Sigmoid colon (tissue), 7 donors: ENCODE results near the gene SLC30A2. TPM values are rescaled to one million over a fixed set of nuclear protein-coding genes. Genes with fewer than 3 reads are reported as not detected.

ENCODE experiments used
- DNase-seq: peaks from one replicate; pipeline ENCODE4 v3.0.0-alpha.2; 2019
- H3K27ac ChIP-seq, 4 donors: fragments of 200-600 bp; sonication (generic); one replicate each; pipeline ENCODE4 v1.5.1; 2016 to 2019; ENCODE audit warnings: mild to moderate bottlenecking in 1 of 4
- H3K27me3 ChIP-seq, 3 donors: fragments of 200-600 bp; sonication (generic); one replicate each; pipeline ENCODE4 v1.5.1; 2019; ENCODE audit warnings: mild to moderate bottlenecking in 1 of 3
- H3K36me3 ChIP-seq, 4 donors: fragments of 200-600 bp; sonication (generic); one replicate each; pipeline ENCODE4 v1.5.1; 2016 to 2019
- H3K4me1 ChIP-seq, 4 donors: fragments of 200-600 bp; sonication (generic); one replicate each; pipeline ENCODE4 v1.5.1; 2017 to 2019
- H3K4me3 ChIP-seq, 4 donors: fragments of 200-600 bp; sonication (generic); one replicate each; pipeline ENCODE4 v1.5.1; 2017 to 2019; ENCODE audit warnings: mild to moderate bottlenecking in 2 of 4, moderate library complexity in 1 of 4
- H3K9me3 ChIP-seq, 4 donors: fragments of 200-600 bp in 3 of 4; sonication (generic) in 3 of 4; one replicate each; pipeline versions ENCODE4 v1.5.1 to v1.6.1; 2013 to 2019
- EP300 ChIP-seq, 4 donors: sonication (generic); formaldehyde crosslinking; IDR thresholded peaks; one replicate each; pipeline ENCODE4 v1.6.1; 2017; ENCODE audit warnings: antibody characterized with exemption in 4 of 4
- POLR2A ChIP-seq, 2 donors: fragments of 450-650 bp; IDR thresholded peaks; one replicate each; pipeline ENCODE4 v1.6.1; 2016; ENCODE audit warnings: antibody characterized with exemption in 2 of 2, mild to moderate bottlenecking in 2 of 2, moderate library complexity in 2 of 2
- POLR2AphosphoS5 ChIP-seq, 4 donors: sonication (generic); formaldehyde crosslinking; IDR thresholded peaks; one replicate each; pipeline ENCODE4 v1.6.1; 2017; ENCODE audit warnings: antibody characterized with exemption in 4 of 4
- WGBS, 2 donors: extraction: QIAGEN DNeasy Blood & Tissue Kit; methylation state at CpG; one replicate each; pipeline ENCODE4 v1.1.7; 2013; 5-methylcytosine and 5-hydroxymethylcytosine counted together
- intact Hi-C: fragments of 100-400 bp; cut with DNase I; formaldehyde crosslinking; loops from one replicate; pipeline ENCODE4 v1.15.1; 2023
- polyA plus RNA-seq, 3 donors: library from polyadenylated mRNA; stranded (reverse); fragments of 200-250 nt; gene quantifications; one replicate each; pipeline ENCODE4 v1.2.3, GENCODE V29; 2013
- total RNA-seq, 4 donors: library from RNA; depleted of rRNA; stranded (reverse); fragments of >200 nt; gene quantifications; one replicate each; pipeline ENCODE4 v1.1.0, GENCODE V29; 2016
- TF ChIP-seq, protein P1 (sequence below), 4 experiments: fragments of 450-650 bp in 3 of 4; fragments of 200-600 bp in 1 of 4; IDR thresholded peaks; one replicate each; pipeline ENCODE4 v1.5.1; 2016 to 2019; ENCODE audit warnings: antibody characterized with exemption in 4 of 4, mild to moderate bottlenecking in 3 of 4, moderate library complexity in 2 of 4
- donor health status: healthy with polysubstance abuse.
- donor health status: Bipolar disorder and iron deficiency.
- donor health status: healthy.

Gene SLC30A2
- total and polyA plus RNA-seq, 7 donors, result 0.07 to 0.92 (median 0.16) TPM; not detected in 4

DNA sequence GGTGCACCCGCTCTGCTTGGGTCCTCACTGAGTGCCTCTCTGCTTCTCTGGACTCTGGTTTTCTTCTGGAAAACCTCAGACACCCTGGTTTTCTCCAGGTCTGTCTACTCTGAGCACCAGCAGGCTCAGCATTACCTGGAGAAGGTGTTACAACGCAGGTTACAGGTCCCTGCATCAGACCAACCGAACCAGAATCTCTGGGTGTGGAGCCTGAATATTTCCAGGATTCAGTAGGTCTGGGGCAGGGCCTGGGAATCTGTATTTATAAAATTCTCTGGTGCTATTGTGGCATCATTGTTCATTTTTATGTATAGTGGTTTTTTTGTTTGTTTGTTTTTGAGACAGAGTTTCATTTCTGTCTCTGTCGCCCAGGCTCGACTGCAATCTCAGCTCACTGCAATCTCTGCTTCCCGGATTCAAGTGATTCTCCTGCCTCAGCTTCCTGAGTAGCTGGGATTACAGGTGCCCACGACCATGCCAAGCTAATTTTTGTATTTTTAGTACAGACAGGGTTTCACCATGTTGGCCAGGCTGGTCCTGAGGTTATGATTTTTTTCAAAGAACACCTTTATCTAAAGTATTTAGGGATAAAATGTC lies 1.5 kb upstream of the SLC30A2 start:
- peaks cover 26 to 53% (median 42%) of the 10 kb centered on the region in 3 donors for H3K27me3 ChIP-seq
- H3K4me3 ChIP-seq, result no peak overlapping the region
- no peak overlapping the region for H3K27ac ChIP-seq
- WGBS, 2 donors, result 62 to 82% methylated on average over 7 of the region's 7 CpGs
- H3K9me3 ChIP-seq, result no peaks in the 10 kb centered on the region
- H3K4me1 ChIP-seq, result peaks cover 0 to 17% (median 13%) of the 10 kb centered on the region in 4 donors
- intact Hi-C loops, result no loop called here
- DNase-seq, result no peak
- no peak for TF ChIP-seq POLR2AphosphoS5 (IDR thresholded peaks at IDR 0.05)
- TF ChIP-seq EP300 (IDR thresholded peaks at IDR 0.05), result no peak
- no peak for TF ChIP-seq POLR2A (IDR thresholded peaks at IDR 0.05)
- TF ChIP-seq, protein P1, sequence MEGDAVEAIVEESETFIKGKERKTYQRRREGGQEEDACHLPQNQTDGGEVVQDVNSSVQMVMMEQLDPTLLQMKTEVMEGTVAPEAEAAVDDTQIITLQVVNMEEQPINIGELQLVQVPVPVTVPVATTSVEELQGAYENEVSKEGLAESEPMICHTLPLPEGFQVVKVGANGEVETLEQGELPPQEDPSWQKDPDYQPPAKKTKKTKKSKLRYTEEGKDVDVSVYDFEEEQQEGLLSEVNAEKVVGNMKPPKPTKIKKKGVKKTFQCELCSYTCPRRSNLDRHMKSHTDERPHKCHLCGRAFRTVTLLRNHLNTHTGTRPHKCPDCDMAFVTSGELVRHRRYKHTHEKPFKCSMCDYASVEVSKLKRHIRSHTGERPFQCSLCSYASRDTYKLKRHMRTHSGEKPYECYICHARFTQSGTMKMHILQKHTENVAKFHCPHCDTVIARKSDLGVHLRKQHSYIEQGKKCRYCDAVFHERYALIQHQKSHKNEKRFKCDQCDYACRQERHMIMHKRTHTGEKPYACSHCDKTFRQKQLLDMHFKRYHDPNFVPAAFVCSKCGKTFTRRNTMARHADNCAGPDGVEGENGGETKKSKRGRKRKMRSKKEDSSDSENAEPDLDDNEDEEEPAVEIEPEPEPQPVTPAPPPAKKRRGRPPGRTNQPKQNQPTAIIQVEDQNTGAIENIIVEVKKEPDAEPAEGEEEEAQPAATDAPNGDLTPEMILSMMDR (IDR thresholded peaks at IDR 0.05), result no peak
- no peaks in the 10 kb centered on the region for H3K36me3 ChIP-seq

DNA sequence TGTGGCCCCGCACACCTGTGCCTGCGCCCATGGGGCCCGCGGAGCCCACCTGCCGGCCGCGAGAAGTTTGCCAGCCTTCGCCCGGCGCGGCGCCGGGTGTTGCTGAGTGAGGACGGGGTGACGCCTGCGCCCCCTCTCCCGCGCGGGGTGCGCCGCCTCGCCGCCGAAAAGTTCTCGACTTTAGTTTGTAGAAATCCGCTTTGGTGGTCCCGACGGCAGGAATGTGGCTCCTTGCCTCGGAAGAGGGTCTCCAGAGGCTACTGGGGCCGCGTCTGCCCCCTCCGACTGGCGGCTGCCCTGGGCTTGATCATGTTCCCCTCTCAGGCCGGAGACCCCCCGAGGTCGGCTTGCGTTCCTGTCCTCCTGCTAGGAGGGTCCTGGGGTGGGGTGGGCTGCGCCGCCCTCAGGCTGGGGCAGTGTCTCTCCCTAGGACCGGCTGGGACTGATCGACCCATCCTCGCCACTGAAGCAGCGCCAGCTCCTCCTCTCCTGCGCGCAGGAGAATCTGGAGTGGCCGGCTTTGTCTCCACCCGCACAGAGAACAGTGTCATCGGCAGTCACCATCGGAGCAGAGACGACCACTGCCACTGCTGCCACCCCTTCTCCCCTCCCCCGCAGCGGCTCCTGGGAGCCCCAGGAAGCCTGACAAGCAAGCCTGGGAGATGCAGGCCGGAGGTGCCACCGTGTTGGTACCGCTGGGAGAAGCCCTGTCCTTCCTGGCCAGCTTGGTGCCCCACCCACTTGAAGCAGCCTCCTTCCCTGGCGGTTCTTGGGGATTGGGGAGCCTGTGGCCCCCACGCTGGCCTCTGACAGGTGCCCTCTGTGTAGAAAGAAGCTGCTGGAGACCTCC lies 553 bp upstream of the SLC30A2 start:
- Histone ChIP-seq H3K27me3 (peaks cover 26 to 53% (median 48%) of the 10 kb centered on the region in 3 donors), H3K9me3 (no peaks in the 10 kb centered on the region), H3K4me3 (peak overlapping the region in 2 of 4 donors; percentile 16 to 23), H3K36me3 (no peaks in the 10 kb centered on the region), H3K4me1 (peaks cover 0 to 17% (median 13%) of the 10 kb centered on the region in 4 donors), H3K27ac (no peak overlapping the region)
- no peak for DNase-seq
- intact Hi-C loops, result no loop called here
- 5 to 8% methylated on average over 57 of the region's 57 CpGs for WGBS, 2 donors
- TF ChIP-seq POLR2AphosphoS5 (IDR thresholded peaks at IDR 0.05) (no peak), EP300 (IDR thresholded peaks at IDR 0.05) (no peak), POLR2A (IDR thresholded peaks at IDR 0.05) (no peak)
- TF ChIP-seq, protein P1 (IDR thresholded peaks at IDR 0.05), result no peak

DNA sequence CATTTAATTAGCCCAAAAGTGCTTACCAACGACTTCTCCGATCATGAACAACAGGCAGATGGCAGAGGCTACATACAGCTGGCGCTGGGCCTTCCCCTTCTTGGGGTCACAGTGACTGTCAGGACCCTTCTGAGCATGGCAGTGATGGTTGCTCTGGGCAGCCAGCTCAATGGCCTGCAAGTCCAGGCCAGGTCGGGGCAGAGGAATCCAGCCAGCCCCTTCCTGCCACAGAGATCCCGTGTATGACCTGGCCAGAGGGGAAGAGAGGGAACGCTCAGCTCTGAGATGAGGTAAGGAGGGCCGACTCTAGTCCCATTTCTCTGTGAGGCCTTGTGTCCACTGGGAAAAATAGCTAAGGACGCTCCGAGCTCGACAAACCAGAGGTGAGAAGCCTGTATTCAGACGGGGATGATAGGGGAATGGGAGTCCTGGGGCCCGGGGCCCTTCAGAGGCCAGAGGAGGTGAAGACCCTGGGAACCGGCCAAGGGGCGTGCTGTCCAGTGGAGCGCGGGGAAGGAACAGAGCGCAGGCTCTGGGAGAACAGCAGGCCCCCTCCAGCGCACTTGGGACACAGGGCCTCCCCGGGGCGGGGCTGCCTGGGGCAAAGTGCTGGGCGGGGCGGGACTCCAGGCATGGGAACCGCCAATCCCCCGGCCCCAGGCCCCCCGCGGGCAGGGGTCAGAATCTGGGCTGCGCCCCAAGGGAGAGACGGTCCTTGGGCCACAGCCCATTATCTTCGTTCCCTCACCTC lies 772 bp downstream of the SLC30A2 start:
- Histone ChIP-seq H3K4me3 (no peak overlapping the region), H3K27ac (no peak overlapping the region), H3K27me3 (peaks cover 26 to 53% (median 48%) of the 10 kb centered on the region in 3 donors), H3K4me1 (peaks cover 0 to 17% (median 13%) of the 10 kb centered on the region in 4 donors), H3K9me3 (no peaks in the 10 kb centered on the region), H3K36me3 (no peaks in the 10 kb centered on the region)
- TF ChIP-seq EP300 (IDR thresholded peaks at IDR 0.05), result no peak
- TF ChIP-seq, protein P1 (IDR thresholded peaks at IDR 0.05), result no peak
- TF ChIP-seq POLR2AphosphoS5 (IDR thresholded peaks at IDR 0.05), result no peak
- TF ChIP-seq POLR2A (IDR thresholded peaks at IDR 0.05), result no peak
- no peak for DNase-seq
- intact Hi-C loops, result no loop called here
- WGBS, 2 donors, result 31 to 35% methylated on average over 29 of the region's 29 CpGs

DNA sequence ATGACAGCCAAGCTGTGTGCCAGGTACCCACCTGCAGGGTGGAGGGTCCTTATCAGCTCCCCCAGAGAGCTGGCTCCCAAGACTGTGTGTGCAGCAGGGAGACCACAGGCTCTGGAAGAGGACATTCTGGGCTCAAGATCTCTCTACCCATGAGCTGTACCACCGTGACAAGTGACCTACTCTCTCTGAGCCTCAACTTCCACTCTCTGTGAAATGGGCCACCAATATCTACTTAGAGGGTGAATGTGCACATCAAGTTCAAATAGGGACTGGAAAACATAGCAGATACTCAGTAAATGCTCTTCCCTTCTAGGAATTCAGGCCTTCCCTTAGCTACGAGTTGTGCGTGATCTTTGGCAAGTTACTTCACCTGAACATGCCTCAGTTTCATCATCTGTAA lies 1.5 kb downstream of the SLC30A2 start:
- H3K4me1 ChIP-seq, result peaks cover 0 to 17% (median 13%) of the 10 kb centered on the region in 4 donors
- no peak for DNase-seq
- no peak overlapping the region for H3K4me3 ChIP-seq
- H3K27me3 ChIP-seq, result peaks cover 26 to 53% (median 48%) of the 10 kb centered on the region in 3 donors
- intact Hi-C loops, result no loop called here
- 86 to 88% methylated on average over 3 of the region's 3 CpGs for WGBS, 2 donors
- TF ChIP-seq, protein P1 (IDR thresholded peaks at IDR 0.05), result no peak
- TF ChIP-seq POLR2AphosphoS5 (IDR thresholded peaks at IDR 0.05) (no peak), EP300 (IDR thresholded peaks at IDR 0.05) (no peak), POLR2A (IDR thresholded peaks at IDR 0.05) (no peak)
- H3K9me3 ChIP-seq, result no peaks in the 10 kb centered on the region
- no peak overlapping the region for H3K27ac ChIP-seq
- H3K36me3 ChIP-seq, result no peaks in the 10 kb centered on the region
